ENCODE data around the gene MILR1. TPM values are rescaled to one million over a fixed set of nuclear protein-coding genes. Genes with fewer than 3 reads are reported as not detected.

Gene MILR1
- total RNA-seq, 1 experiment from 2014 or later = not detected

DNA sequence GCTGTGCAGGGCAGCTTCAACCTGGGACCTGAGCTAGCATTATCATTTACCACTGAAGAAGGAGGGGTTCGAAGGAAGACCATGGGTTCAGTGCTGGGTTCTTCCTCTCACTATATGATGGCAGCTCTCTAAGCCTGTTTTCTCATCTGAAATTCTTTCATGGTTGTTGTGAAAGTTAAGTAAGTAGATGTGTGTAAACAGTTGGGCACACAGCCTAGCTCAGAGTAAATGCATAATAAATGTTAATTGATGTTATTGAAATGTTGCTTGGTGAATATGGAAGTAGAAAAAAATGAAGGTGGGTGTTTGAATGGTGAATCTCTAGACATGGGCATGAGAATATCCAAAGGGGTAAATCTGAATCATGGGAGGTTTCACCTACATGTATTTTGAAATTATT, 66.9 kb downstream of the MILR1 start (continued):
- TF ChIP-seq, protein P1, sequence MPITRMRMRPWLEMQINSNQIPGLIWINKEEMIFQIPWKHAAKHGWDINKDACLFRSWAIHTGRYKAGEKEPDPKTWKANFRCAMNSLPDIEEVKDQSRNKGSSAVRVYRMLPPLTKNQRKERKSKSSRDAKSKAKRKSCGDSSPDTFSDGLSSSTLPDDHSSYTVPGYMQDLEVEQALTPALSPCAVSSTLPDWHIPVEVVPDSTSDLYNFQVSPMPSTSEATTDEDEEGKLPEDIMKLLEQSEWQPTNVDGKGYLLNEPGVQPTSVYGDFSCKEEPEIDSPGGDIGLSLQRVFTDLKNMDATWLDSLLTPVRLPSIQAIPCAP (CRISPR knock-in tag; IDR thresholded peaks at IDR 0.05) = no peak
- no peak for TF ChIP-seq ETV6 (CRISPR knock-in tag; IDR thresholded peaks at IDR 0.05)
- no peak for TF ChIP-seq GABPB1 (CRISPR knock-in tag; IDR thresholded peaks at IDR 0.05)
- TF ChIP-seq, protein P2, sequence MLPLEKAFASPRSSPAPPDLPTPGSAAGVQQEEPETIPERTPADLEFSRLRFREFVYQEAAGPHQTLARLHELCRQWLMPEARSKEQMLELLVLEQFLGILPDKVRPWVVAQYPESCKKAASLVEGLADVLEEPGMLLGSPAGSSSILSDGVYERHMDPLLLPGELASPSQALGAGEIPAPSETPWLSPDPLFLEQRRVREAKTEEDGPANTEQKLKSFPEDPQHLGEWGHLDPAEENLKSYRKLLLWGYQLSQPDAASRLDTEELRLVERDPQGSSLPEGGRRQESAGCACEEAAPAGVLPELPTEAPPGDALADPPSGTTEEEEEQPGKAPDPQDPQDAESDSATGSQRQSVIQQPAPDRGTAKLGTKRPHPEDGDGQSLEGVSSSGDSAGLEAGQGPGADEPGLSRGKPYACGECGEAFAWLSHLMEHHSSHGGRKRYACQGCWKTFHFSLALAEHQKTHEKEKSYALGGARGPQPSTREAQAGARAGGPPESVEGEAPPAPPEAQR (CRISPR knock-in tag; IDR thresholded peaks at IDR 0.05) = no peak
- TF ChIP-seq ATF1 (CRISPR knock-in tag; IDR thresholded peaks at IDR 0.05) = no peak
- TF ChIP-seq, protein P3, sequence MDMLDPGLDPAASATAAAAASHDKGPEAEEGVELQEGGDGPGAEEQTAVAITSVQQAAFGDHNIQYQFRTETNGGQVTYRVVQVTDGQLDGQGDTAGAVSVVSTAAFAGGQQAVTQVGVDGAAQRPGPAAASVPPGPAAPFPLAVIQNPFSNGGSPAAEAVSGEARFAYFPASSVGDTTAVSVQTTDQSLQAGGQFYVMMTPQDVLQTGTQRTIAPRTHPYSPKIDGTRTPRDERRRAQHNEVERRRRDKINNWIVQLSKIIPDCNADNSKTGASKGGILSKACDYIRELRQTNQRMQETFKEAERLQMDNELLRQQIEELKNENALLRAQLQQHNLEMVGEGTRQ (CRISPR knock-in tag; IDR thresholded peaks at IDR 0.05) = no peak

Small RNA genes lying within 50 kb of the gene (microRNA-seq; reads per million reads assigned to microRNA genes)
- gene MIR1273E (ENCODE audit: borderline number of aligned reads) = not detected
- gene MIR3064 (ENCODE audit: borderline number of aligned reads) = 5.2 reads per million, percentile 14 among the genes with 10 or more reads in this experiment
- not detected for gene MIR5047 (ENCODE audit: borderline number of aligned reads)

Other genes with a start within 250 kb of the MILR1 start
- gene TEX2, start 185.9 kb upstream of the MILR1 start, total RNA-seq (2021) = 10.8 to 13.3 TPM (median 12.2 TPM) in 3 replicates
- 0.18 to 0.44 TPM (median 0.33 TPM) in 3 replicates for gene PECAM1, start 58.3 kb upstream of the MILR1 start, total RNA-seq (2021)
- 38.5 to 44.3 TPM (median 42.7 TPM) in 3 replicates for gene POLG2, start 47.9 kb downstream of the MILR1 start, total RNA-seq (2021)
- 543 to 612 TPM (median 563 TPM) in 3 replicates for gene DDX5, start 57.2 kb downstream of the MILR1 start, total RNA-seq (2021)
- gene CEP95, start 57.9 kb downstream of the MILR1 start, total RNA-seq (2021) = 59.8 to 63.8 TPM (median 59.9 TPM) in 3 replicates
- gene SMURF2, start 213.2 kb downstream of the MILR1 start, total RNA-seq (2021) = 21.6 to 24.0 TPM (median 23.0 TPM) in 3 replicates